Endothelial cell of umbilical vein (primary cell): ENCODE data around the gene CUL9. TPM values are rescaled to one million over a fixed set of nuclear protein-coding genes. Genes with fewer than 3 reads are reported as not detected.
A peak's percentile ranks its signal among the peaks of the same experiment; 100 is the strongest.

ENCODE experiments used
- BruUV-seq: library from RNA; stranded (reverse); fragments of 400-500 nt; replicated peaks from 2 replicates; lab custom pipeline; 2021; lab: Mats Ljungman, UMichigan
- CTCF ChIA-PET: fragments of 300-600, 350-600 bp; sonication (Branson Sonifier 250); formaldehyde crosslinking; loops from one replicate; lab custom pipeline; 2021; ENCODE audit warnings: antibody characterized with exemption, inconsistent platforms; lab: Charles Lee
- POLR2A ChIA-PET: fragments of 300-600, 350-600 bp; sonication (Branson Sonifier 250); formaldehyde crosslinking; loops from one replicate; lab custom pipeline; 2021; ENCODE audit warnings: antibody characterized with exemption, inconsistent platforms; lab: Charles Lee
- DNase-seq: peaks from one replicate; pipeline ENCODE4 v3.0.0-alpha.2; 2011; ENCODE audit warnings: low read depth, low spot score
- FAIRE-seq: peaks from 2 replicates; lab custom pipeline; 2011; peaks lifted over from hg19 to GRCh38; lab: Jason Lieb, UNC
- H2AFZ ChIP-seq: 2 replicates; pipeline ENCODE4 v1.6.0; 2012; ENCODE audit warnings: low read depth, low read length, control low read depth, inconsistent platforms
- H3K27ac ChIP-seq: 2 replicates; pipeline ENCODE4 v1.5.1; 2011; ENCODE audit warnings: low read depth, mild to moderate bottlenecking, control low read depth, low read length, moderate library complexity; ENCODE audit not compliant: insufficient read depth
- H3K27me3 ChIP-seq, 2 experiments: 2 replicates each; pipeline versions ENCODE4 v1.6.0 to v1.6.1; 2011; ENCODE audit warnings: low read length in 2 of 2, mixed read lengths in 1 of 2; ENCODE audit not compliant: control insufficient read depth in 2 of 2, insufficient read depth in 2 of 2
- H3K36me3 ChIP-seq, 2 experiments: 2 replicates in 1 of 2; 3 replicates in 1 of 2; pipeline ENCODE4 v1.5.1; 2011; ENCODE audit warnings: low read length in 2 of 2, mild to moderate bottlenecking in 1 of 2, moderate library complexity in 1 of 2; ENCODE audit not compliant: control insufficient read depth in 2 of 2, insufficient read depth in 2 of 2; ENCODE audit errors: extremely low read depth in 1 of 2
- H3K4me1 ChIP-seq: 3 replicates; pipeline ENCODE4 v1.5.1; 2011; ENCODE audit warnings: mild to moderate bottlenecking, low read length; ENCODE audit not compliant: control insufficient read depth, insufficient read depth; ENCODE audit errors: extremely low read depth
- H3K4me2 ChIP-seq: 2 replicates; pipeline ENCODE4 v1.6.1; 2011; ENCODE audit warnings: low read length, control low read depth, mixed read lengths; ENCODE audit not compliant: insufficient read depth
- H3K4me3 ChIP-seq, 3 experiments: fragments of 200-600 bp in 1 of 3; sonication (generic), shearing (Covaris generic) in 1 of 3; replicated peaks in 1 of 3; 2 replicates each; pipeline ENCODE4 v1.5.1; 2011 to 2016; ENCODE audit warnings: control low read depth in 3 of 3, low read length in 3 of 3, mild to moderate bottlenecking in 2 of 3, inconsistent platforms in 1 of 3, low read depth in 1 of 3, moderate library complexity in 1 of 3; ENCODE audit not compliant: insufficient read depth in 1 of 3
- H3K79me2 ChIP-seq: 2 replicates; pipeline ENCODE4 v1.6.0; 2012; ENCODE audit warnings: low read length, inconsistent platforms; ENCODE audit not compliant: control insufficient read depth, insufficient read depth
- H3K9ac ChIP-seq: replicated peaks from 2 replicates; pipeline ENCODE3; 2011; ENCODE audit warnings: low read length, control low read depth; ENCODE audit not compliant: insufficient read depth; ENCODE audit errors: extremely low read depth
- H3K9me1 ChIP-seq: replicated peaks from 3 replicates; pipeline ENCODE4 v1.6.0; 2011; ENCODE audit warnings: mild to moderate bottlenecking, low read length; ENCODE audit not compliant: control insufficient read depth, insufficient read depth; ENCODE audit errors: extremely low read depth
- H3K9me3 ChIP-seq: replicated peaks from 2 replicates; pipeline ENCODE4 v1.5.1; 2012; ENCODE audit warnings: low read length, inconsistent platforms; ENCODE audit not compliant: control insufficient read depth, insufficient read depth
- H4K20me1 ChIP-seq: replicated peaks from 2 replicates; pipeline ENCODE3; 2011; ENCODE audit warnings: mild to moderate bottlenecking, low read length; ENCODE audit not compliant: control insufficient read depth, insufficient read depth; ENCODE audit errors: extremely low read depth
- CTCF ChIP-seq, 2 donors: IDR thresholded peaks; 1 replicate in 1 of 2; 2 replicates in 1 of 2; pipeline ENCODE4 v1.5.1; 2011; ENCODE audit warnings: low read length in 2 of 2, mild to moderate bottlenecking in 2 of 2, moderate library complexity in 2 of 2, control low read depth in 1 of 2, inconsistent platforms in 1 of 2, low read depth in 1 of 2; ENCODE audit not compliant: insufficient read depth in 1 of 2; ENCODE audit errors: extremely low read depth in 1 of 2
- EZH2 ChIP-seq: IDR thresholded peaks from 2 replicates; pipeline ENCODE4 v1.6.1; 2012; ENCODE audit warnings: borderline replicate concordance, low read depth, mild to moderate bottlenecking, moderate library complexity, low read length, inconsistent platforms; ENCODE audit not compliant: severe bottlenecking
- FOS ChIP-seq: IDR thresholded peaks from 2 replicates; pipeline ENCODE4 v1.6.1; 2011; ENCODE audit warnings: mild to moderate bottlenecking, low read length, moderate library complexity, borderline replicate concordance; ENCODE audit not compliant: insufficient read depth
- JUN ChIP-seq: IDR thresholded peaks from 2 replicates; pipeline ENCODE4 v1.6.1; 2011; ENCODE audit warnings: borderline replicate concordance, low read depth; ENCODE audit not compliant: insufficient read length, insufficient read depth
- MYC ChIP-seq: IDR thresholded peaks from one replicate; pipeline ENCODE4 v1.6.1; 2011; ENCODE audit warnings: mild to moderate bottlenecking, low read depth, low read length
- dilution Hi-C: fragments of 300-500 bp; cut with MboI; formaldehyde crosslinking; loops from one replicate; pipeline ENCODE4 v1.15.0; 2019; ENCODE audit warnings: low sequenced_read_pairs; ENCODE audit not compliant: extremely low pct_ligation_motif_present
- intact Hi-C: fragments of 100-400 bp; cut with micrococcal nuclease; formaldehyde crosslinking; loops from one replicate; pipeline ENCODE4 v1.10.0; 2022
- polyA plus RNA-seq, 4 experiments: library from polyadenylated mRNA; depleted of rRNA in 3 of 4; stranded (reverse) in 3 of 4; unstranded in 1 of 4; fragments of >200 nt; gene quantifications; 2 replicates each; pipeline versions ENCODE4 v1.2.1 to v1.2.3, GENCODE V29; 2011 to 2012; ENCODE audit warnings: missing spikeins in 1 of 4
- total RNA-seq: library from RNA; stranded (reverse); gene quantifications from 2 replicates; pipeline ENCODE4 v1.2.3, GENCODE V29; 2021
- TF ChIP-seq, protein P1 (sequence below): IDR thresholded peaks from 2 replicates; pipeline ENCODE4 v1.6.1; 2011; ENCODE audit not compliant: insufficient read depth, insufficient read length

Gene CUL9
- total and polyA plus RNA-seq, 2 donors (not counting 3 experiments of a cell fraction or from before 2014, with no cell fraction given), result 38.7 to 46.0 TPM

GRCh38 chr6:43242908-43243663, 61.1 kb downstream of the CUL9 start, which contains the start of gene TTBK1:
Gene TTBK1, plus strand, starts transcription at chr6:43243481. Its CDS starts 3,180 bp downstream, at chr6:43246661.
- H3K4me2 ChIP-seq, result no peak within 1 kb of the TSS
- POLR2A ChIA-PET, result no interaction called here

GRCh38 chr6:43243664-43244321, 61.8 kb downstream of the CUL9 start:
- no peaks in the 10 kb centered on the region for H3K36me3 ChIP-seq
- peaks cover 4% of the 10 kb centered on the region for H3K4me1 ChIP-seq
- TF ChIP-seq, protein P1, sequence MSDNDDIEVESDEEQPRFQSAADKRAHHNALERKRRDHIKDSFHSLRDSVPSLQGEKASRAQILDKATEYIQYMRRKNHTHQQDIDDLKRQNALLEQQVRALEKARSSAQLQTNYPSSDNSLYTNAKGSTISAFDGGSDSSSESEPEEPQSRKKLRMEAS, result no peak
- TF ChIP-seq CTCF (IDR thresholded peaks at IDR 0.05; ENCODE audit: extremely low read depth in 1 of 2, insufficient read depth in 1 of 2, low read depth in 1 of 2, low read length in 2 of 2), result no peak
- no peak for TF ChIP-seq MYC
- peak; percentile 86 for TF ChIP-seq EZH2
- H3K4me3 ChIP-seq, result no peak overlapping the region
- dilution Hi-C loops (no loop called here), intact Hi-C loops (no loop called here)
- H3K27ac ChIP-seq, result no peak overlapping the region
- H3K79me2 ChIP-seq, result no peaks in the 10 kb centered on the region
- no peaks in the 10 kb centered on the region for H3K9me1 ChIP-seq
- no peak overlapping the region for H3K4me2 ChIP-seq
- no peak overlapping the region for H2AFZ ChIP-seq
- H3K27me3 ChIP-seq, result peaks cover 46 to 51% of the 10 kb centered on the region in 2 experiments
- ChIA-PET POLR2A (no interaction called here), CTCF (interaction anchor here (1.4 kb wide), 1 partner anchor 15 kb away, joined by 3 read pairs; the partner anchor contains the start of gene DNPH1)
- H3K9ac ChIP-seq, result no peak overlapping the region
- DNase-seq (no peak), FAIRE-seq (no peak)
- no peaks in the 10 kb centered on the region for H4K20me1 ChIP-seq
- no peaks in the 10 kb centered on the region for H3K9me3 ChIP-seq
- no TSS peak for BruUV-seq

More at GRCh38 chr6:43242908-43243663, 61.1 kb downstream of the CUL9 start, which contains the start of gene TTBK1:
- Histone ChIP-seq H3K4me3 (no peak within 1 kb of the TSS), H3K79me2 (no peaks in the 10 kb centered on the region), H3K27ac (no peak within 1 kb of the TSS), H3K9ac (no peak within 1 kb of the TSS), H3K36me3 (no peaks in the 10 kb centered on the region), H3K4me1 (peaks cover 4% of the 10 kb centered on the region), H4K20me1 (no peaks in the 10 kb centered on the region), H3K9me1 (no peaks in the 10 kb centered on the region), H3K27me3 (peaks cover 46 to 53% of the 10 kb centered on the region in 2 experiments), H2AFZ (no peak within 1 kb of the TSS), H3K9me3 (no peaks in the 10 kb centered on the region)
- CTCF ChIA-PET, result no interaction called here
- dilution Hi-C loops, result no loop called here
- DNase-seq (no peak), FAIRE-seq (no peak)
- TF ChIP-seq FOS (no peak), JUN (no peak), EZH2 (peak; percentile 88)
- intact Hi-C loops, result no loop called here
- BruUV-seq, result no TSS peak
